ENCODE measurements around the gene ZBTB7C. TPM values are rescaled to one million over a fixed set of nuclear protein-coding genes. Genes with fewer than 3 reads are reported as not detected.

Gene ZBTB7C
- total RNA-seq, 2 donors from 2014 or later, result 25.1 to 36.4 TPM

DNA sequence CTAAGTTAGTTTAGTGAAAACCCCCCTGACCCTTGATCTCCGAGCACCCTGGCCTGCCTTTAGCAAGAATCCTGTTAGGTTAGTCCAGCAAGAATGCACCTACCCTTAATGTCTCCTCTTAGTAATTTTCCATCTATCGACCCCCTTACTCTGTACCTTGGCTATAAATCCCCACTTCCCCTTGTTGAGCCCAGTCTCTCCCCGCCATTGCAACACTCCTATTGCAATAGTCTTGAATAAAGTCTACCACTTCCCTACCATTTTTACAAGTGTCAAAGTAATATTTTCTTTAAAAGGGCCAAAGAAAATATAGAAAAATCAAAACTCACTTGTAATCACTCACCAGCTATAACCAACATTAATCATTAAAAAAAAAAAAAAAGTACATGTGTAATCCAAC is 4.2 kb upstream of the ZBTB7C start:
- intact Hi-C loops (cut with DNase I), result no loop called here
- TF ChIP-seq, protein P1, sequence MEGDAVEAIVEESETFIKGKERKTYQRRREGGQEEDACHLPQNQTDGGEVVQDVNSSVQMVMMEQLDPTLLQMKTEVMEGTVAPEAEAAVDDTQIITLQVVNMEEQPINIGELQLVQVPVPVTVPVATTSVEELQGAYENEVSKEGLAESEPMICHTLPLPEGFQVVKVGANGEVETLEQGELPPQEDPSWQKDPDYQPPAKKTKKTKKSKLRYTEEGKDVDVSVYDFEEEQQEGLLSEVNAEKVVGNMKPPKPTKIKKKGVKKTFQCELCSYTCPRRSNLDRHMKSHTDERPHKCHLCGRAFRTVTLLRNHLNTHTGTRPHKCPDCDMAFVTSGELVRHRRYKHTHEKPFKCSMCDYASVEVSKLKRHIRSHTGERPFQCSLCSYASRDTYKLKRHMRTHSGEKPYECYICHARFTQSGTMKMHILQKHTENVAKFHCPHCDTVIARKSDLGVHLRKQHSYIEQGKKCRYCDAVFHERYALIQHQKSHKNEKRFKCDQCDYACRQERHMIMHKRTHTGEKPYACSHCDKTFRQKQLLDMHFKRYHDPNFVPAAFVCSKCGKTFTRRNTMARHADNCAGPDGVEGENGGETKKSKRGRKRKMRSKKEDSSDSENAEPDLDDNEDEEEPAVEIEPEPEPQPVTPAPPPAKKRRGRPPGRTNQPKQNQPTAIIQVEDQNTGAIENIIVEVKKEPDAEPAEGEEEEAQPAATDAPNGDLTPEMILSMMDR (IDR thresholded peaks at IDR 0.05), result no peak
- H3K9me3 ChIP-seq, result no peaks in the 10 kb centered on the region
- H3K4me3 ChIP-seq, result no peak overlapping the region
- no peak for DNase-seq
- no peaks in the 10 kb centered on the region for H3K36me3 ChIP-seq
- H3K9ac ChIP-seq (ENCODE audit: low read depth in 2 of 2, low read length in 2 of 2), result no peak overlapping the region
- H3K27ac ChIP-seq, result no peak overlapping the region
- H3K27me3 ChIP-seq, result peaks cover 26% of the 10 kb centered on the region
- peaks cover 5% of the 10 kb centered on the region for H3K4me1 ChIP-seq

DNA sequence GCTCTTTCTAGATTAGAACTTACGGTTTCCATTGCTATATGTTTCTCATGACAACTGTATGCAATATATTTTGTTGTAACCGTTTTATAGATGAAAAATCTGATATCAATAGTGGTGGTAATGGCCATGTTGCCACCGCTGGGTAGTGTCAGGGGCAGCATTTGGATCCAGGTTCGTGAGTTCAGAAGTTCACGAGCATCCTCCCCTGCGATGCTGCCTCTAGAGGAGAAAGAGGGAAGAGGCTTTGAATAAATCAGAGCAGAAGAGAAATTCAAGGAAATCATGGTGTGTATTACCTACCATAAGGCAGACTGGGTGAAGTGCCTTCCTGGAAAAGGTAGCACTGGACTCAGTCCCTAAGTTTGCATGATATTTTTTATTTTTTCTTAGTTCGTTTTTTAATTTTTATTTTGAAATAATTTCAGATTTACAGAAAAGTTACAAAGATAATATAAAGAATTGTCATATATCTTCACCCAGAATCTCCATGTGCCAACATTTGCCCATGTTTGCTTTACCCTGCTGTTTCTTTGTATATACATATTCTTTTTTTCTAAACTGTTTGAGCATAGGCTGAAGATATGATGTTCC is 3.3 kb upstream of the ZBTB7C start:
- intact Hi-C loops (cut with DNase I), result no loop called here
- H3K27ac ChIP-seq, result no peak overlapping the region
- TF ChIP-seq, protein P1 (IDR thresholded peaks at IDR 0.05), result peak; percentile 60
- H3K9me3 ChIP-seq, result no peaks in the 10 kb centered on the region
- peaks cover 9% of the 10 kb centered on the region for H3K4me1 ChIP-seq
- H3K4me3 ChIP-seq, result no peak overlapping the region
- H3K9ac ChIP-seq (ENCODE audit: low read depth in 2 of 2, low read length in 2 of 2), result no peak overlapping the region
- H3K36me3 ChIP-seq, result no peaks in the 10 kb centered on the region
- peak; percentile 41 for DNase-seq
- peaks cover 35% of the 10 kb centered on the region for H3K27me3 ChIP-seq

DNA sequence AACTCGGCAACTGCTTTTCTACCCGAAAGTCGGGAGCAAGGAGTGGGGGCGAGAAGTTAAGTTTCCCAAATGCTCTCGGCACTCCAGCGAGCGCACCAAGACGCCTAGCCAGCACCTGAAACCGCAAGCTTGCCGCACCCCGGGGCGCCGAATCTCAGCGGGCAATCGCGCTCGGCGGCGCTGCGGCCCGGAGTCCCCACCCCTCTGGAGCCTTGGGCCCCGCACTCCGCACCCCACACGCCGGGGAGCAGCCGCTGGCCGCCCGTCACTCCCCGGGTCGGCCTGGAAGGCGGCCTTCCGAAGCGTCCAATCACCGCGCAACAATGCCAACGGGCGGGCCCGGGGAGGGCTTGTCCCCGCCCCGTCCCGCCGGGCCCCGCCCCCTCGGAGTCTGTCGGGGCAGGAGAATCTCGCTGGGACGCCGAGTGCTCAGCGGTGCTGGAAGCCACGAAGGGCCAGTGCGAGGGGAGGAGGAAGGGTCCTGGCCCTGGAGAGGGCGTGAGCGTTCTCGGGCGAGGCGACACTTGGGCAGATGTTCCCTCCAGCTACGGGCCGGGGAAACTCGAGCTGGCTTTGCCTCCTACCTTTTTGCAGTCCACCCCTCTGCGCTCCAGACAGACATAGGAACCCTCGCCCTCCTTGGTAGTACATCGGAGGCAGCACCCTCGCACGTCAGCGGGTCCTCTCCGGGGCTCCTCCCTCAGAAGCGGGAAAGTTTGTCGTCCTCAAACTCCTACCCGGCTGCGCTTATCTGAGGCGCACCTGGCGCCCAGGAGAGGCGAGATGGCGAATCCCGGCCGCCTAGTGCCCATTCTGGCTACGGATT is 1.1 kb upstream of the ZBTB7C start:
- peaks cover 9% of the 10 kb centered on the region for H3K4me1 ChIP-seq
- H3K36me3 ChIP-seq, result no peaks in the 10 kb centered on the region
- H3K9me3 ChIP-seq, result no peaks in the 10 kb centered on the region
- peak overlapping the region; percentile 72 for H3K4me3 ChIP-seq
- DNase-seq, result peak; percentile 95
- H3K27ac ChIP-seq, result peak overlapping the region; percentile 4
- TF ChIP-seq, protein P1 (IDR thresholded peaks at IDR 0.05), result no peak
- peaks cover 46% of the 10 kb centered on the region for H3K27me3 ChIP-seq
- peak overlapping the region in 1 of 2 donors; percentile 59 for H3K9ac ChIP-seq (ENCODE audit: low read depth in 2 of 2, low read length in 2 of 2)
- intact Hi-C loops (cut with DNase I), result no loop called here

DNA sequence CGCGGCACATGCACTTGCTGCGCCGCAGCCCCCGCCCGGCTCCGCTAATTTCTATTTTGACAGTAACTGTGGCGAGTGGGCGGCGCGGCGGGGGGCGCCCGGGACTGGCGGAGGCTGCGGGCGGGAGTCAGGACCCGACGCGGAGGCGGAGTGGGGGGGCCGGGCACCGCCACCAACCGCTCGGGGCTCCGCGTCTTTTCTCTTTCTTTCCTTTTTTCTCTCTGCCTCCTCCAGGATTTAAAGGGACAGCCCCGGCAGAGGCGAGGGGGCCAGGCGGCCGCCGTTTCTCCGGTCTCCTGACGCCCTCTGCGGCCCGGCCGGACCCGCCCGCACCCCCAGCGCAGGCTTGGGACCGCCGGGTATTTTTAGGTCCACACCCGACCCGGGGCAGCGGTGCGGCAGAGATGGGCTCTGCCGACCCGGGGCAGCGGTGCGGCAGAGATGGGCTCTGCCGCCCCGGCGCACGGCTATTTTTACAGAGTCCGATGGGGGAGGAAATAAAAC is 460 bp upstream of the ZBTB7C start:
- H3K27me3 ChIP-seq, result peaks cover 46% of the 10 kb centered on the region
- H3K4me3 ChIP-seq, result peak overlapping the region; percentile 72
- peak overlapping the region in 1 of 2 donors; percentile 59 for H3K9ac ChIP-seq (ENCODE audit: low read depth in 2 of 2, low read length in 2 of 2)
- DNase-seq, result peak; percentile 24
- H3K36me3 ChIP-seq, result no peaks in the 10 kb centered on the region
- TF ChIP-seq, protein P1 (IDR thresholded peaks at IDR 0.05), result no peak
- H3K4me1 ChIP-seq, result peaks cover 9% of the 10 kb centered on the region
- H3K9me3 ChIP-seq, result no peaks in the 10 kb centered on the region
- H3K27ac ChIP-seq, result peak overlapping the region; percentile 4
- intact Hi-C loops (cut with DNase I), result no loop called here

DNA sequence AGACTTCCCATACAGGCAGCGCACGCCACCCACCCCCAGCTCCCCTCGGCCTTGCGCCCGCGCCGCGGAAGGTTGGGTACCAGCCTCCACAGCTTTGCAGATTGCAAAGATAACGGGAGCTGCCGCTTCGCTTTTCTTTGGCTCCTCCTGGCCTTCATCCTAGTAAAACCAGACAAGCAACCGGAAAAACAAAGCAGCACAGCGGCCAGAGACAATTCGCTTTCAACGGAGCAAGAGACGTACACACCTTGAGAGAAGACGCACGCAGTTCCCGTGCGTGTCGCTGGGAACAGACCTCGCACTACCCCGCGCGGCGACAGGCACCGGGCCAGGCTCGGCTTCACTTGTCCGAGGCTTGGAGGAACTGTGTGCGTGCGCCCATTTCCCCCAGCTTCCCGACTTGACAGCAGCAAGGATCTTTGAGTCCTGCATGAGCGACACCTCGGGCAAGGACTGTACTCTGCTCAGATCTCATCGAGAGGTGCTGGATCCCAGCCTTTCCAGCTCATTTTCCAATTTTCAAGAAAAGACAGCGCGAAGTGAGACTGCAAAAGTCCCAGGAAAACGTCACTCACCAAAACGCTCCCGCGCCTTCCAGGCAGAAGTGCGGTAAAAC is 964 bp downstream of the ZBTB7C start:
- H3K27me3 ChIP-seq, result peaks cover 46% of the 10 kb centered on the region
- no peak overlapping the region for H3K9ac ChIP-seq (ENCODE audit: low read depth in 2 of 2, low read length in 2 of 2)
- H3K4me1 ChIP-seq, result peaks cover 9% of the 10 kb centered on the region
- TF ChIP-seq, protein P1 (IDR thresholded peaks at IDR 0.05), result no peak
- intact Hi-C loops (cut with DNase I), result no loop called here
- H3K36me3 ChIP-seq, result no peaks in the 10 kb centered on the region
- H3K27ac ChIP-seq, result no peak overlapping the region
- H3K4me3 ChIP-seq, result peak overlapping the region; percentile 72
- peak; percentile 21 for DNase-seq
- no peaks in the 10 kb centered on the region for H3K9me3 ChIP-seq

All from colonic mucosa (tissue), 4 donors.